IPS-11a (cell line): ENCODE results near the gene ACP1.

ENCODE experiments used
- H3K4me3 ChIP-seq: one replicate; pipeline ENCODE4 v1.5.1; 2013; ENCODE audit warnings: low read depth, low read length, control low read depth

Gene ACP1

GRCh38 chr2:254241-254640, 10.5 kb upstream of the ACP1 start:
- H3K4me3 ChIP-seq = no peak overlapping the region

- no peak overlapping the region for H3K4me3 ChIP-seq
Measured at GRCh38 chr2:255195-255594, 9.6 kb upstream of the ACP1 start.

GRCh38 chr2:256094-256493, 8.7 kb upstream of the ACP1 start:
- no peak overlapping the region for H3K4me3 ChIP-seq

GRCh38 chr2:257429-257828, 7.3 kb upstream of the ACP1 start:
- H3K4me3 ChIP-seq = no peak overlapping the region

DNA sequence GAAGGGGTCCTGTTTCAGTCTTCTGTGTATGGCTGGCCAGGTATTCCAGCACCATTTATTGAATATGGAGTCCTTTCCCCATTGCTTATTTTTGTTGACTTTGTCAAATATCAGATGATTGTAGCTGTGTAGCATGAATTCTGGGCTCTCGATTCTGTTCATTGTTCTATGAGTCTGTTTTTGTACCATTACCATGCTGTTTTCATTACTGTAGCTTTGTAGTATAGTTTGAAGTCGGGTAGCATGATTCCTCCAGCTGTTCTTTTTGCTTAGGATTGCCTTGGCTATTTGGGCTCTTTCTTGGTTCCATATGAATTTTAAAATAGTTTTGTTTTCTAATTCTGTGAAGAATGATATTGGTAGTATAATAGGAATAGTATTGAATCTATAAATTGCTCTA, 6.9 kb upstream of the ACP1 start:
- H3K4me3 ChIP-seq = no peak overlapping the region

GRCh38 chr2:258933-259332, 5.8 kb upstream of the ACP1 start:
- H3K4me3 ChIP-seq = no peak overlapping the region

DNA sequence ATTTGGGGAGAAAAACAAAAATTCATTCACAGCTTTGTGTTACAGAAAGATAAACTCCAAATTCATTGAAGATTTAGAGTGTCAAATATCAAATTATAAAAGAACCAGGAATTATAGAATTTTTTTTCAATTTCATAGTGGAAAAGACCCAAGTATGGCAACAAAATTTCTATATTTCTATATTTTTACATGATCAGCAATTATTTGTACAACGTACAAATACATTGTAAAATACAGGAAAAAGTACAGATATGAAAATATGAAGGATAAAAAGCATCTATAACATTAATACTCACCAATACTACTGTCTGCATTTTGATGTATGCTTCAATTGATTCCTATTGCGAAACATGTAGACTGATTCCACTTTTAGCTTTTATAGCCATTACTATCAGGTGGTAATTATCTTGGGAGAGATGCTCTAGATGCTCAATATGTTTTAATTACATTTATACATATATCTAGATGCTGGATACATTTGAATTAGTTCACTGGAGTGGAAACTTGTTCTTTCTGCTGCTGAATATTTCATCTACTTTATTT, 4.9 kb upstream of the ACP1 start:
- H3K4me3 ChIP-seq = no peak overlapping the region

GRCh38 chr2:260507-261161, 4.1 kb upstream of the ACP1 start:
- H3K4me3 ChIP-seq = no peak overlapping the region

DNA sequence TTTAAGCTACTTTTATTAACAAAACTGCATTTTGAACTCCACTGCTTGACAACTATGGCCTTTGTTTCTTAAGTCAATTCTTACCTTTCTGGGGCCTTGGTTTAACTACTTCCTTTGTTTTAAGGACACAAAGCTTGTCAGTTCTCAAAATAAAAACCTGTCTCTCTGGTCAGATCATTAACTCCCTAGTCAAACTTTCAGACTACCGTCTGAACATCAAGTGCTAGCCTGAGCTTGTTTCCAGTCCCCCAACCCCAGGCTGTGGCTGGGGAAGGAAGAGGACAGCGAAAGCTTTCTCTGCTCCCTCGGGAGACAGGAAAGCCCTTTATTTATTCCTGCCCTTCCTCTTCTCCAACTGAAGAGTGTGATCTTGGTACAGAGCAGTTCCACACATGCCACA, 2.6 kb upstream of the ACP1 start:
- H3K4me3 ChIP-seq = no peak overlapping the region

DNA sequence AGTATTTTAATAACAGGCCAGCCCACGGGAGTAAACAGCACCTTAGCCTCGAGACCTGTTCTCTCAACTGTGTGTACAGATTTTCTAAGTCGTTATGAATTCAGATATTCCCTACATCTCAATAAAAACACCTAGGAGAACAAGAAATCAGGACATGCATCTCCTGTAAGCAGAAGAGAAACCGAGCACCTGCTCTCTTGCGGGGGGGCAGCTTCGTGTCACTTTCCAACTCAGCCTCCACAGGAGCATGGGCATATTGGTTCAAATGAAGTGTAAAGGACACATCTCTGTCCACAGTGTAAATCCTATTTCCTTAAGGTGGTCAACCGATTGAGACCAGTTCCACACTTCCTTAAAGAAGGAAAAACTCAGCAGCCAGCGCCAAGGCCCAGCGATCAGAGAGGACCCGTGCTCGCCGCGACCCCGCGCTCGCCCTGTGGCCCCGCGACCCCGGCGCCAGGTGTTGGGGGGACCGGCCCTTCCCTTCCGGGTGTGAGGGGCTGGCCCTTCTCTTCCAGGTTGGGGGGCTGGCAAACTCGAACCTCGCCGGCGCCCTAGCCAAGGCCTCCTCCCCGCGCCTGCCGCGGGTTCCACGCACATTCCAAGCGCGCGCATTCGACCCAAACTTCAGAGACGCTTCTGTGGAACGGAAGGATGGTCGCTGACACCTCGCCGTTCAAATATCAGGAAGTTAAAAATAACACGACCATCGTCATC, 1.6 kb upstream of the ACP1 start:
- peak overlapping the region; percentile 50 for H3K4me3 ChIP-seq

- H3K4me3 ChIP-seq = peak within 1 kb of the TSS; percentile 98
Measured at GRCh38 chr2:263774-264492, 814 bp upstream of the ACP1 start, which contains the start of gene SH3YL1. Gene SH3YL1, minus strand, starts transcription at chr2:264032. Its CDS starts 48 bp downstream, at chr2:263984.

- H3K4me3 ChIP-seq = no peak overlapping the region
Measured at GRCh38 chr2:268323-268722, 3.6 kb downstream of the ACP1 start.

GRCh38 chr2:269356-270030, 4.7 kb downstream of the ACP1 start:
- no peak overlapping the region for H3K4me3 ChIP-seq

- no peak overlapping the region for H3K4me3 ChIP-seq
Measured at GRCh38 chr2:270861-271260, 6.1 kb downstream of the ACP1 start.

DNA sequence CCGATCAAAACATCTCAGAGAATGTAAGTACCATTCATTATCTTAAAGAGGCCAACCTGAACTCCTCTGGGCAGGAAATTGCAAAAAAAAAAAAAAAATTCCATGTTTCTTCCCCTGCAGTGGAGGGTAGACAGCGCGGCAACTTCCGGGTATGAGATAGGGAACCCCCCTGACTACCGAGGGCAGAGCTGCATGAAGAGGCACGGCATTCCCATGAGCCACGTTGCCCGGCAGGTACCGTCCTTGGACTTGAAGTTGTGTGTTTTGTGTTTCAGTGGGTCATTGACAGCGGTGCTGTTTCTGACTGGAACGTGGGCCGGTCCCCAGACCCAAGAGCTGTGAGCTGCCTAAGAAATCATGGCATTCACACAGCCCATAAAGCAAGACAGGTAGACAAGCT, 7.2 kb downstream of the ACP1 start:
- no peak overlapping the region for H3K4me3 ChIP-seq

DNA sequence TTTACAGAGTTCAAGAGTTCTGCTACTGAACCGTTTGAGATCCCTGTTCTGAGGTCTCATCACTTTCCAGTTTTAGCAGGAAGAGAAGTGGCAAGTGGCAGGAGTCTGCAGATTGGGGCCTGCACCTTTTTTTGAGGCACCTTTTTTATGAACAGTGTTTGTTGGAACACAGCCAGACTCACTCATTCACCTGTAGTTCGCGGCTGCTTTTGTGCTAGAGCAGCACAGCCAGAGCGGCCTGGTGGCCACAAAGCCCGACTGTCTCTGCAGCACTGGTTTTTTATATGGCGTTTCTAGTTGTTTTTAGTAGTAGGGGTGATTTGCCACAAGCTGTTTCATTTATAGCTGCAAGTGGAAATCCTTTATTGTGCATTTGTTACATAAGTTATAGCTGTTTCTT, 8.6 kb downstream of the ACP1 start:
- H3K4me3 ChIP-seq = no peak overlapping the region

GRCh38 chr2:274503-274902, 9.8 kb downstream of the ACP1 start:
- H3K4me3 ChIP-seq = no peak overlapping the region

GRCh38 chr2:275466-275865, 10.7 kb downstream of the ACP1 start:
- no peak overlapping the region for H3K4me3 ChIP-seq

GRCh38 chr2:278312-278926, 13.7 kb downstream of the ACP1 start:
- no peak overlapping the region for H3K4me3 ChIP-seq

- H3K4me3 ChIP-seq = no peak overlapping the region
Measured at GRCh38 chr2:278927-279320, 14.2 kb downstream of the ACP1 start.

DNA sequence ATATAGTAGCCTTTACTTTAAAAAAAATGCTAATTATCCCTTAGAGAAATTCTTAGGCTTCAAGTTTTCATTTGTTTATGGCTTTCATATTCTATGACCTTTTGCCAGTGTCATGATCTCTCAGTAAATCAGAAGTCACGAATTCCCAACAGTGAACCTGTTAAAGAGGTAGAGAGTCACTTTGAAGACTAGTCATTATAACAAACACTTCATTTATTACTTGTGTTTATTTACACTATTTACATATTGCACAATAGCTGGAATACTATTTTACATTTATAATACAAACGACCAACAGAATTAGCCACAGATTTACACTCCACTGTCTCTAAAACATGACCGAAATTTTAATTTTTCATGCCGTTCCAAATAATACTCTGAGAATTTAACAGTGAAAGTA, 14.6 kb downstream of the ACP1 start:
- no peak overlapping the region for H3K4me3 ChIP-seq
